Activated effector memory CD4-positive, alpha-beta T cell treated with anti-CD3 and anti-CD28 coated beads, Interleukin-2, amount 50 U/mL, for 16 hours (primary cell): ENCODE data around the gene TNFRSF12A.

Source experiments
- DNase-seq: peaks from one replicate; pipeline ENCODE4 v3.0.0-alpha.2; 2020

The TNFRSF12A gene, protein sequence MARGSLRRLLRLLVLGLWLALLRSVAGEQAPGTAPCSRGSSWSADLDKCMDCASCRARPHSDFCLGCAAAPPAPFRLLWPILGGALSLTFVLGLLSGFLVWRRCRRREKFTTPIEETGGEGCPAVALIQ

DNA sequence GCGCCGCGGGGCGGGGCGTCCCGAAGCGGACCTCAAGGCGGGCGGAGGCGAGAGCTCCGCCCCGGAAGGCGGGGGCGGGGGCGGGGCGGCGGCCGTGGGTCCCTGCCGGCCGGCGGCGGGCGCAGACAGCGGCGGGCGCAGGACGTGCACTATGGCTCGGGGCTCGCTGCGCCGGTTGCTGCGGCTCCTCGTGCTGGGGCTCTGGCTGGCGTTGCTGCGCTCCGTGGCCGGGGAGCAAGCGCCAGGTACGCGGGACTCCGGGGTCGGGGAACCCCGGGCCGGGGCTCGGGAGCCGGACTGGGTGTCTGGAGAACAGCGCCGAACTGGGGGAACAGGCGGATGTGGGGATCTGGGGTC lies at the start of gene TNFRSF12A:
Gene TNFRSF12A (plus strand): TSS at position 122 of the 357 bp plus-strand sequence. CDS start 30 bp downstream, at position 152.
- DNase-seq: peak; percentile 89

DNA sequence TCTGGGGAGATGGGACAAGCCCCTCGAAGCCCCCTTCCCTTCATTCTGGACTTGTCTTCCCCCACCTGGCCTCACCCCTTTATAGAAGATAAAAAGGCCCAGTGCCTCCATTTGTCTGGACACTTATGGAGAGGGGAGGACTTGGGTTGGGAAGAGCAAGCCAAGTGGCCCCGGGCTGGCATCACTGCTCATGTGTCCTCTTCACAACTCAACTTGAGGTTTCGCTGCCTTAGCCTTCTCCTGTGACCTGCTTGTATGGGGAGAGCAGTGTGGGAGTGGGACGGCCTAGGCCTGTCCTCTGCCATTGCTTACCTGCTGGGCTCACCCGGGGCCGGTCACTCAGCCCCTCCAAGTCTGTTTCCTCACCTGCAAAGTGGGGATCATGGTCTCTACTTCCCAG lies 49.6 kb upstream of the TNFRSF12A start:
- DNase-seq: no peak

DNA sequence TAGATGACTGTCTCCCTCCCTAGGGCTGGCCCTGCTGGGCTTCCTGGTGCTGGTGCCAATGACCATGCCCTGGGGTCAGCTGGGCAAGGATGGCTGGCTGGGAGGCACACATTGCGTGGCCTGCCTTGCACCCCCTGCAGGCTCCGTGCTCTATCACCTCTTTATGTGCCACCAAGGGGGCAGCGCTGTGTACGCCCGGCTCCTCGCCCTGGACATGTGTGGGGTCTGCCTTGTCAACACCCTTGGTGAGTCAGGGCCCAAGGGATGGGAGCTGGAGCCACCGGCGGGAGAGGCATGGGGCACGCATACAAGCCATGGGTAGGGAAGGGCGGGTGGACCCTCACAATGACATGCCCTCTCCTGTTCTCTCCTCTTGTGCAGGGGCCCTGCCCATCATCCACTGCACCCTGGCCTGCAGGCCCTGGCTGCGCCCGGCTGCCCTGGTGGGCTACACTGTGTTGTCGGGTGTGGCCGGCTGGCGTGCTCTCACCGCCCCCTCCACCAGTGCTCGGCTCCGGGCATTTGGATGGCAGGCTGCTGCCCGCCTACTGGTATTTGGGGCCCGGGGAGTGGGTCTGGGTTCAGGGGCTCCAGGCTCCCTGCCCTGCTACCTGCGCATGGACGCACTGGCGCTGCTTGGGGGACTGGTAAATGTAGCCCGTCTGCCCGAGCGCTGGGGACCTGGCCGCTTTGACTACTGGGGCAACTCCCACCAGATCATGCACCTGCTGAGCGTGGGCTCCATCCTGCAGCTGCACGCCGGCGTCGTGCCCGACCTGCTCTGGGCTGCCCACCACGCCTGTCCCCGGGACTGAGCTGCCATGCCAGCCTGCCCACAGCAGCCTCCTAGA lies 48.8 kb upstream of the TNFRSF12A start:
- no peak for DNase-seq

DNA sequence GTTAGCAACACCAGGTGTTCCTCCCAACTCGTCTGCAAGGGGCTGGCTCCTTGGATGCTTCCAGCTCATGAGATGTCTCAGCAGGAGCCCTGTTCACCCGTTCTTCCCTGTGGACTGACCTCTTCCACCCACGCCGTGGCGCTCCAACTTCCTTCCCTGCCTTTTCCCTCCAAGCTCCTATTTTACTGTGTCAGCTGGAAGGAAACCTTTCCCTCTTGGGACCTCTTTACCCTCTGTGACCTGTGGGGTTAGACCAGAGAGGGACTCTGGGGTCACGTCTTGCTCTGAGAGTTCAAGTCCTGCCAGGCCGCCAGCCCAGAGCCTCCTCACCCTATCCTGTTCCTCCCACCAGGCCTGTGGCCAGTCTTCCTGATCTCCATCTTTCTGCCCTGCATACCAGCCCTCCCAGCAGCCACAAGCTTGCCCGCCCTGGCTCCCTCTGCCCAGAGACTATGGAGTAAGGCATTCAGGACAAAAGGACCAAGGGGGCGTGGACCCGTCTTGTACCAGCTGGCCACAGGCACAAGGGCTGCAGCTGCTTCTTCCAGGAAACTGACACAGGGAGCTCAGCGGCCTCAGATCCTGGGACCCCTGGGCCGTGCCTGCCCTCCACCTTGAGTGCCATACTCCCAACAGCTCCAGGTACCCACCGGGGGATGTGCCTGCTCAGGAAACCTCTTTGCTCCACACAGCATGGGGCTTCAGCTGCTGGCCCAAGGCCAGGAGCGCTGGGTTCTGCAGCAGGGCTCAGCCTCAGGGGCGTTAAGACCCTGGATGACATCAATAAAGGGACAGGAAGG lies 48.0 kb upstream of the TNFRSF12A start:
- no peak for DNase-seq

DNA sequence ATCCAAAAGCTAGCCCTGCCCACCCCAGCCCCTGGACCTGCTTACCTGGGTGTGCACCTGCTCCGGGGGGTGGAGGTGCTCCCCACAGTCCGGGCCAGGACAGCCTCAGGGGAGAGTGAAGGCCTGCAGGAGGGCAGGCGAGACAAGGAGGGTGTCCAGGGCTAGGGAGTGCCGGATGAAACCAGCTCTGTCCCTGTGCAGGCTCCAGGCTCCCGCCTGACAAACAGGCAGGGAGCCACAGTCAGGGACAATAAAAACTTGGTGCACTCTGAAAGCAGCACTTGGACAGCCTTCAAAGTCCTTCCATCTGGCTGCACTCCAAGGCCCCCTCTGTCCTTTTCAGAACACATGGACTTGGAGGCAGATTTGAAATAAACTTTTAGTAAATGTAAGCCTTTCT lies 47.1 kb upstream of the TNFRSF12A start:
- no peak for DNase-seq

DNA sequence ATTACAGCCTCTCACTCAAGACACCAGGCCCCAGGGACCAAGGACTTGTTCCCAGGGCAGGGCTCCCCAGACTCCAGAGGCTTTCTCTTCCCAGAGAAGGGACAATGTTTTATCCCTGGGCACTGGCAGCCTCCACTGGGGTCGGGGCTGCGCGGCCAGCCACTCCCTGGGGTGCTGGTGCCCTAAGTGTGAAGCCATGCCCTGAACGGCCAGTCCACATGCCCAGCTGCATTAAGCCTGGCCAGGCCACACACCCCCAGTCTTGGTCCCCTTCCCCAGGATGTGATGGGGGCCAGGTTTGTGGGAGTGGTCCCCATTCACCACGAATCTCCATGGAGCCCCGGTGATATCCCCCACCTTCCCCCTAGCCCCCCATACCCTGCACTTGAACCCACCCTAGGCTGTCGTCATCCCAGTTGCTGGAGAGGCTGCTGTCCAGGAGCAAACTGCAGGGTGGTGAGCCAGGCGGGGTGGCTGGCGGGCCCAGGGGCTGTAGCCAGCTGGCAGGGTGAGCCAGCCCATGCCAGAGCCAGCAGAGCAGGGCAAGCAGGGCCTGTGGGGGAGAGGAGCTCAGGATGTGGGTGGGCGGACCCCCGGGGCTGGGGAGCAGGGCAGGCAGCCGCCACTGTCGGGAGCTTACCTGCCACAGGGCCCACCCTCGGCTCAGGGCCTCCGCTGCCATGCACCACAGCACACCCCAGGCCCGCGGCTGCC lies 46.4 kb upstream of the TNFRSF12A start:
- DNase-seq: no peak

DNA sequence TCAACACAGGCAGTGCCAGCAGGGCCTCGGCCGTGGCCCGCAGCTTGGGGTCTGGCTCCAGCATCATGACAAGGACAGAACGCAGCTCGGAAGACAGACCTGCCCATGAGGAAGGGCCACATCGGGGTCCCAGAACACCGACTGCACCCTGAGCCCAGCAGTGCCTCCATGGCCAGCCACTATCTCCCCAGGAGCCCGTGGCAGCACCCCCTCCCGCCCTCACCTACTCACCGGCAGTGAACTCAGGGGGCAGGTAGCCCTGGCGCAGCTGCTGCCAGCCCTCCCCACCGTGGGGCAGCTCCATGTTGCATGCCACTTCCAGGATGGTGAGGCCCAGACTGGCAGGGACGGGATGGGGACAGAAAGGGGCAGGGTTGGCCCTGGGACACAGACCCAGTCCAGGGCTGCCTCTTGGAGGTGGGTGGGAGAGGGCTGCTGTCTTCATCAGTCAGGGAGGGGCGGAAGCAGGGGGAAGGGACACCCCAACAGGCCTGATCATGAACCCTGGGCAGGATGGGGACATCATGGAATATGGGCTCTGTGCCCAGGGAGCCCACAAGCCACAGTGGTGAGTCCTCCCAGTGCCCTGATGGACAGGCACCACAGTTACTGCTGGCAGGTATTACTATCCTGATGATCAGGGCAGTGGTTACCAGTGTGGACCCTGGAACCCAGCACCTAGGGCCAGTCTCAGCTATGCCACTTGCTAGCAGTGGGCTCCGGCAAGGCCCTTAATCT lies 45.7 kb upstream of the TNFRSF12A start:
- DNase-seq: no peak

DNA sequence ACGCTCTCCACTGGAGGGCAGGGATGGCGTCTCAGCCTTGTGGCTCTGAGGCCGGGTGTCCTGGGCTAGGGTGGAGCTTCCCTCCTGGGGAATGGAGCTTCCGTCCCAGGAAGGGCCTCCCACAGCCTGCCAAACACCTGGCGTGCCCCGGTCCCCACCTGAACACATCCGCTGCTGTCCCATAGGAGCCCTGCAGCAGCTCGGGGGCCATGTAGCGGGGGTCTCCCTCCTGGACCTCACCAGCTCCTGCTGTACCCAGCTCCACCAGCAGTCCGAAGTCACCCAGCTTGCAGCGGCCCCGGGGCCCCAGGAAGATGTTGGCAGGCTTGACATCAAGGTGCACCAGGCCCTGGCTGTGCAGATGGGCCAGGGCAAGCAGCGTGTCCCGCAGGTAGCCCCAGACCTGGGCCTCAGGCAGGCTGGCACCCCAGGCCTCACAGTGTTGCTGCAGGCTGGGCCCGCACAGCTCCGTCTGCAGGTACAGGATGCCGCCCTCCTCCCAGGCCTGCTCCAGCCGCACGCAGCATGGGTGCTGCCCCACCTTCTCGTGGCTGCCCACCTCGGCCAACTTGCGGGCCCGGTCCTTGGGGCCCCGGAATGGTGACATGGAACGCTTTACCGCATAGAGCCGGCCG lies 44.9 kb upstream of the TNFRSF12A start:
- no peak for DNase-seq

DNA sequence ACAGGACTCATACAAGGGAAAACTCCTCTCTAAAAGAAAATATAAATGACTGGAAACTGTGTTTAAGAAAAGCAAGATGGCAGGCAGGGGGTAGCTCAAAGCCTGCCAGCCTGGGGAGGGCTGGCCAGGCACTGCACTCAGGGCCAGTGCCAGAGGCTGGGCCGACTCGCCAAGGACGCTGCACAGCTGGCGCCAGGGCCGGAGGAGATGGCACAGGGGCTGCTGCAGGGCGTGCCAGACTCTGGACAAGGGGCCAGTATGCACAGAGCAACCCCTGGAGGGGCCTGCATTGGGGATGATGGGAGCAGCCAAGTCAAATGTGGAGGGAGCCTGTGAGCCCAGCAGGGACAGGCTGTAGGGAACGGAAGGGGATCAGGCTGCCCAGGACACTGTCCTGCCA lies 44.0 kb upstream of the TNFRSF12A start:
- no peak for DNase-seq

DNA sequence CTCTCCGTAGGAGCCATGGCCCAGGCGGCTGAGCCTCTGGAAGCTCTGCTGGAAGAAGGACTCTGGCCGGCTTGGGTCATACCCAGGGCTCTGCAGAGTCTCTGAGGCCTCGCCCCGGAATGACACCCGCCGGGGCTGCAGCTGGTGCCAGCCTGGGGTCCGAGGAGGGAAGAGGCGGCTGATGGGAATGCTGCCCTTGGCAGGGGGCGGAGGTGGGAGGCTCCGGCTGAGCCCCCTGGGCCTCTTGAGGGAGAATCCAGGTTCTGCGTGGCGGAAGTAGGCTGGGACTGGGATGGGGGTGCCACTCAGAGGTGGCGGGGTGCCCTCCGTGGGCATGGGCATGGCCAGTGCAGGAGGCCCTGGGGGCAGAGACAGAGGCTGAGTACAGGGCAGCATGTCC lies 43.5 kb upstream of the TNFRSF12A start:
- no peak for DNase-seq

DNA sequence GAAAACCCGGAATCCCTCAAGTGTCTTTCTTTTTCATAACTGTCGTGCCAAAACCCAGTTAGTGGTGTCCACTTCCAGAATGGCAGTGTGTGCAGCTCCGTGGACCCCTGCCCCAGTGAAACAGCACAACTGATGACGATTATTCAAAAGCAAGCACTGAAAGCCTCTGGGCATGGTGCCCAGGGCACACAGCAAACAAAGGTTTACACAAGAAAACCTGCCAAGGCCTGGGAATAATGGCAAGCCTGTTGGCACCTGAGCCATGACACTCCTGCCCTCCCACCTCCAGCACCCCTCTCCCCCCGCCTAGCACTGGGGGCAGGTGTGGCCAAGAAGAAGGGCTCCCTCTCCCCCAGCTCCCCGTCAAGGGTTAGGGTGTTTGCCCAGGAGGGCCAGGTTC lies 42.7 kb upstream of the TNFRSF12A start:
- DNase-seq: no peak

DNA sequence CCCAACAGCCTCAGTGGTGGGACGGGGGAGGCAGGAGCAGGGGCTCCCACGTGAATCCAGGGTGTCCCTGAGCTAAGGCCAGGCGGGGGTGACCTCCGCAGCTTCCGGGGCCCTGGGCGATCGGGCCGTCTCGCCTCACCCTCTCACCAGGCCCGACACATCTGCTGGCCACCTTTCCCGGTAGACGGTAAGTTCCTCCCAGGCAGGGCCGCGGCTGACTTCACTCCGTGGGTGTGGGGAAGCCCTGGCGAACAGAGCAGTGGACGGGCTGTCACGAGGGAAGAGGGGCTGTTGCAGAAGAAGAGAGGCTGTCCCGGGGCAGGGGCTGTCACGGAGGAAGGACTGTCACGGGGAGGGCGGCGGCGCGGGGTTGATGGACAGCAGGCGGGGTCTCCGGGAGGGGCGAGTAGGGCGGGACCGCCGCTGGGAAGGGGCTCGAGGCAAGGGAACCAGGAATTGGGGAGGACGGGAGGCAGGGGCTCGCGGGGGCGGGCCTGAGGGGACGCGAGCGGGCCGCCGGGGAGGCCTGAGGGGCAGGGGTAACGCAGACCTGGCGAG lies 40.4 kb upstream of the TNFRSF12A start:
- no peak for DNase-seq

DNA sequence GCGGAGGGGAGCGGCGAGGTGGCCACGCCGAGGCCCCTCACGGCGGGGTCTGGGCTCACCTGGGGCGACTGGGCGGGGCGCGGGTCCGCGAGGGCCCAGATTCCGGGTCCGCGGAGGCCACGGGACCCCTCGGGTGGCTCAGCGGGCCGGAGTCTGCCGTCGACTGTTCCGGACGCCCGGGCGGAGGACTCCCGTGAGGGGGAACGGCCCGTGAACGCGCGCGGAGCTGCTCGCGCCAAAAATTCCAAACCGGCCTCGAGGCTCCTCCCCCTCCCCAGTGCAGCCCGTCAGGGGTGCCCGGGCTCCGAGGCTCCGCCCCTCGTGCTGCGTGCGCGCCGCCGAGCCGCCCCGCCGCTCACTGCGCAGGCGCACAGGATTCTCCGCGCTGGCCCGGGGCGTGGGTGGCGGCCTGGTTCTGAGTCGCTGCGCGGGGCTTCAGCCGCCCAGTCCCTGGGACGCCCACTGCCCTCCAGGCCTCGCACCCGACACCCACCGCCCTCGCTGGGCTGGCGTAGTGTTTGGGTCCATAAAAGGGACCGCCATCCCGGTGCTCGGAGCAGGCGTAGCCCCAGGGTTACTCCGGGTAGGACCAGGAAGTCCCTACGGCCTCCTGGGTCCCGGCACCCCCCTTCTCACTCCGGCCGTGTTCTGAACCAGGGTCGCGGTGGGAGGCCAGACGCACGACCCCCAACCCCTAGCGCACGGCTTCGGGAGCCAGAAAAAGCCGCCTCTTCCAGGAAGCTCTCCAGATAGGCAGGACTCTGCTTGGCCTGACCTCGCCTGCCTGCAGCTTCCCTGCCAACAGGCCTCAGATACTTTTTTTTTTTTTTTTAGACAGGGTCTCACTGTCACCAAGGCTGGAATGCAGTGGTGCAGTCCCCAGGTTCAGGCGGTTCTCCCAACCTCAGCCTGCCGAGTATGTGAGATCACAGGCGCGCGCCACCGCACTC lies 39.7 kb upstream of the TNFRSF12A start, which contains the start of gene PKMYT1:
Gene PKMYT1 (minus strand): TSS at position 220 of the 950 bp plus-strand sequence. CDS start 789 bp downstream, outside the sequence.
- DNase-seq: peak; percentile 98

DNA sequence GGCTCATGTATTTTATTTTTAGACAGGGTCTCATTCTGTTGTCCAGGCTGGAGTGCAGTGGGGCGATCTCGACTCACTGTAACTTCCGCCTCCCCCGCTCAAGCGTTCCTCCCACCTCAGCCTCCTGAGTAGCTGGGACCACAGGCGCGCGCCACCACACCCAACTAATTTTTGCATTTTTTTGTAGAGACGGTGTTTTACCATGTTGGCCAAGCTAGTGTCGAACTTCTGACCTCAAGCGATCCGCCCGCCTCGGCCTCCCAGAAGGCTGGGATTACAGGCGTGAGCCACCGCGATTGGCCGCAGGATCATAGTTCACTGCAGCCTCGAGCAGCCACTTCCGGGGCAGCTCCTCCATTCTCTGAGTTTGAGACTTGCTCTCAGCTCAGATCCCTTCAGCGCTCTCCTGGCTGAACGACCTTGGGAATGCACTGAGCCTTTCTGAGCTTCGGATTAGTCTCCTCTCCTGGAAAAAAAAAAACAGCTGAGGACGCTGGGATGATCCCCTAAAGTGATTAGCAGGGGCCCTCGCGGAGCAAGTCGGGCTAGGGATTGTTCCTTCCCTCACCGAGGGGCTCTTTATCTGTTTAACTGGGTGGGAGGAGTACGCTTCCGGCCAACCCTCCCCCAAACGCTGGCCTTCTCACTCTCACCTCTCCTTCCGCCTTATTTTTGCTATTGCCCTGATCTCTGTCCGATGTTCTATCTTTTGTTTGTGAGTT lies 38.8 kb upstream of the TNFRSF12A start:
- no peak for DNase-seq

DNA sequence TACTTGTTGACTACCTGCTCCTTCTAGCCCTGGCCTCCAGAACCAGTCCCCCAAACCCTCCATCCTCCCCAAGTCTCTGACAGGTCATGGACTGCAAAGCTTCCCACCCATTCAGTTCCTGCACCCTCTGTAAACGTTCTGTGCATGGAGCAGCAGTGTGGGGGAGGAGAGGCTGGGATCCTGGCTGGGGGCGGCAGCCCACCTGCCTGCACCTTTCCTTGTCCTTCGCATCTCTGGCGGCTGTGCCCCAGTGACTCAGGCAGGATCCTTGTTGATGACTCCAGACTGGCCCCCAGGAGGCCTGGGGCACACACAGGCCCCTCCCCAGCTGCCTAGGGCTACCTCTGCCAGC lies 38.3 kb upstream of the TNFRSF12A start:
- DNase-seq: no peak

DNA sequence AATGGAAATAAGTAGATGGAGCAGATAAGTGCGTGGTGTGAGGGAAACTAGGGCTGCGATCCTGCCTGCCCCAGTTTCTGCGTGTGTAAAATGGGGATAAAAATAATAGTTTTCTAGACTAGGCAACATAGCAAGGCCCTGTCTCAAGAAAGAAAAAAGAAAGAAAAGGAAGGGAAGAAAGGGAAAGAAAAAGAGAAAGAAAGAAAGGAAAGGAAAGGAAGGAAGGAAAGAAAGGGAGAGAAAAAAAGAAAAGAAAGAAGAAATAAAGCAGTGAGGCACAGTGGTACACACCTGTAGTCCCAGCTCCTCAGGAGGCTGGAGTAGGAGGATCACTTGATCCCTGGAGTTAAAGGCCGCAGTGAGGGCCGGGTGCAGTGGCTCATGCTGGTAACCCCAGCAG lies 37.8 kb upstream of the TNFRSF12A start:
- no peak for DNase-seq

DNA sequence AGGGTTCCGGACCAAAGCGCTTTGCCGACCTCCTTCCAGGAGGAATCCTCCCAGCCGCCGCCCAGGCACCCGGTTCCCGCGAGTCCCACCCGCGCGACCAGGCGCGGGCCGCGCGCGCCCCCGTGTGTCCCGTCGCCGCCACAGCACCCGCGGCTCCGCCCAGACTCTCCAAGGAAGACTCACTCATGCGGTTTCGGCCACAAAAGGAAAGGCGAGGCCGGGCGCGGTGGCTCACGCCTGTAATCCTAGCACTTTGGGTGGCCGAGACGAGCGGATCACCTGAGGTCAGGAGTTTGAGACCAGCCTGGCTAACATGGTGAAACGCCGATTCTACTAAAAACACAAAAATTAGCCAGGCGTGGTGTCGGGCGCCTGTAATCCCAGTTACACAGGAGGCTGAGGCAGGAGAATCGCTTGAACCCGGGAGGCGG lies 36.4 kb upstream of the TNFRSF12A start:
- DNase-seq: peak; percentile 90

DNA sequence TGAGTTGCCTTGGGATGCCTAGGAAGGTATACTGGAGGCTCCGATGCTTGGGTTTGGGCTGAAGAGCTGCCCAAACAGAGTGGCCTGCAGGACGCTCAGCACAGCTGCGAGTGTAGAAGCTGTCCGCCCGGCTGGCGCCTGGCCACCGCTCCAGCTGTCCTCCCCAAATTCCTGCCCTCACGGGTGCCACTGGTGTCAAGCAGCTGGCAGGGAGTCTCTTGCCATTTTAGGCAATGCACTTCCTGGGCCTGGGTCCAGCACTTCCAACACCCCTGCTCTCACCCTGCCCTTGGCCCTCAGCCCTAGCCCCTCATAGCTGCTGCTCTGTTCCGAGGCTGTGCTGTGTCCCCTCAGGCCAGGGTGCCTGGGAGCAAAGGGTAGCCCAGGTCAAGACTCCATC lies 34.7 kb upstream of the TNFRSF12A start:
- DNase-seq: no peak

DNA sequence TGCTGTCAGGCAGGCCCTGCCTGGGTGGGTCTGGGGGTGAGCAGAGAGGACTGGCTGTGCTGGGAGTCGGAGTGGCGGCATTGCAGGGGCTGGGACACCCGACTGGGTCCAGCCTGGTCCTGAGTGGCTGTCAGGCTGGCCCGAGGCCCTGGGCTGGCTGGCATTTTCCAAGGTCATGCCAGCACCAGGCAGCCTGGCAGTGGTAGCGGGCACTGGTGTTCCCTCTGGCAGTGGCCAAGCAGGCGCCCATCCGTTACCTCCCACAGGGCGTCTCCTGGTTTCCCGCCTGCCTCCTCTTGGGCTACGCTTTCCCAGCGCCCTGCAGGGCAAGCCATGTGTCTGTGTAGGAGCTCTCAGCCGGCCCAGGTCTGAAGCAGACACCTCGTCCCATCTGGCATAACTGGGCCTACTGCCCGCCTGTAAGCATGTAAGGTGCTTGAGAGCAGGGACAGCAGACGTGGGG lies 34.2 kb upstream of the TNFRSF12A start:
- DNase-seq: no peak
